ENCODE results near the gene NUP133.

Gene NUP133

GRCh38 chr1:229406798-229407197 lies 101.3 kb downstream of the NUP133 start:
- peaks cover 13% of the 10 kb centered on the region for H3K4me1 ChIP-seq (ENCODE audit: control insufficient read depth, insufficient read depth, low read length)
- ChIA-PET CTCF (interaction anchor here (0.6 to 1.2 kb wide), 4 partner anchors 9 to 148 kb away, joined by 3 read pairs; no protein-coding TSS in a partner anchor), POLR2A (no interaction called here)
- no peak for TF ChIP-seq ZNF324 (tag by site-specific recombination; IDR thresholded peaks at IDR 0.05)
- no peak for TF ChIP-seq ELK4 (IDR thresholded peaks at IDR 0.05; ENCODE audit: borderline replicate concordance, low read depth, low read length)
- no peak for TF ChIP-seq HOXA7 (CRISPR knock-in tag; IDR thresholded peaks at IDR 0.05; ENCODE audit: borderline replicate concordance)
- no peak for TF ChIP-seq SETDB1 (IDR thresholded peaks at IDR 0.05; ENCODE audit: insufficient read length, low read length)
- TF ChIP-seq SP2 (tag by site-specific recombination; IDR thresholded peaks at IDR 0.05): no peak
- TF ChIP-seq ZNF19 (tag by site-specific recombination; IDR thresholded peaks at IDR 0.05; ENCODE audit: low read depth): no peak
- no peak for TF ChIP-seq YY1 (tag by site-specific recombination; IDR thresholded peaks at IDR 0.05)
- TF ChIP-seq MZF1 (tag by site-specific recombination; IDR thresholded peaks at IDR 0.05; ENCODE audit: borderline replicate concordance): no peak
- no peak for TF ChIP-seq ZNF416 (tag by site-specific recombination; IDR thresholded peaks at IDR 0.05)
- TF ChIP-seq KLF10 (tag by site-specific recombination; IDR thresholded peaks at IDR 0.05): no peak
- no peak for TF ChIP-seq ZBTB48 (tag by site-specific recombination; IDR thresholded peaks at IDR 0.05)
- TF ChIP-seq ZIC2 (tag by site-specific recombination; IDR thresholded peaks at IDR 0.05): no peak
- TF ChIP-seq ZNF132 (tag by site-specific recombination; IDR thresholded peaks at IDR 0.05; ENCODE audit: borderline replicate concordance): no peak
- TF ChIP-seq ZNF449 (tag by site-specific recombination; IDR thresholded peaks at IDR 0.05): no peak; the same call in 1 of the 2 replicates
- TF ChIP-seq ZNF391 (tag by site-specific recombination; IDR thresholded peaks at IDR 0.05; ENCODE audit: borderline replicate concordance, low read depth): no peak
- TF ChIP-seq GLI2 (tag by site-specific recombination; IDR thresholded peaks at IDR 0.05; ENCODE audit: borderline replicate concordance, low read depth): no peak
- no peak for TF ChIP-seq ZNF529 (tag by site-specific recombination; IDR thresholded peaks at IDR 0.05; ENCODE audit: insufficient replicate concordance)
- TF ChIP-seq ZNF423 (tag by site-specific recombination; IDR thresholded peaks at IDR 0.05): no peak
- no peak for TF ChIP-seq ZFP69B (tag by site-specific recombination; IDR thresholded peaks at IDR 0.05)
- H3K4me3 ChIP-seq (ENCODE audit: low read depth, low read length): no peak overlapping the region
- H3K9me3 ChIP-seq (ENCODE audit: control insufficient read depth, insufficient read depth, low read depth, low read length): no peaks in the 10 kb centered on the region
- H3K36me3 ChIP-seq (ENCODE audit: control insufficient read depth in 2 of 2, insufficient read depth in 1 of 2, low read length in 2 of 2): no peaks in the 10 kb centered on the region
- H3K27ac ChIP-seq (ENCODE audit: extremely low read depth, low read depth, low read length): no peak overlapping the region

GRCh38 chr1:229403573-229403972 lies 104.6 kb downstream of the NUP133 start:
- Histone ChIP-seq H3K4me1 (ENCODE audit: control insufficient read depth, insufficient read depth, low read length) (no peaks in the 10 kb centered on the region), H3K27ac (ENCODE audit: extremely low read depth, low read depth, low read length) (no peak overlapping the region), H3K4me3 (ENCODE audit: low read depth, low read length) (no peak overlapping the region), H3K36me3 (ENCODE audit: control insufficient read depth in 2 of 2, insufficient read depth in 1 of 2, low read length in 2 of 2) (no peaks in the 10 kb centered on the region), H3K9me3 (ENCODE audit: control insufficient read depth, insufficient read depth, low read depth, low read length) (no peaks in the 10 kb centered on the region)
- ChIA-PET POLR2A (interaction anchor here (0.7 to 0.8 kb wide), 2 partner anchors 105 to 144 kb away, joined by 3 to 5 read pairs; partner anchors contain the start of gene NUP133), CTCF (interaction anchor here (1.1 kb wide), 1 partner anchor 8 kb away, joined by 3 read pairs; no protein-coding TSS in a partner anchor)
- no peak for TF ChIP-seq MYNN (tag by site-specific recombination; IDR thresholded peaks at IDR 0.05; ENCODE audit: borderline replicate concordance)
- TF ChIP-seq ZNF223 (tag by site-specific recombination; IDR thresholded peaks at IDR 0.05): no peak
- no peak for TF ChIP-seq ZBTB26 (tag by site-specific recombination; optimal IDR thresholded peaks at IDR 0.05)
- TF ChIP-seq CTCF (tag by site-specific recombination; IDR thresholded peaks at IDR 0.05): no peak
- TF ChIP-seq OVOL3 (tag by site-specific recombination; IDR thresholded peaks at IDR 0.05): no peak
- TF ChIP-seq ZNF148 (tag by site-specific recombination; IDR thresholded peaks at IDR 0.05; ENCODE audit: borderline replicate concordance): no peak
- TF ChIP-seq ZNF558 (tag by site-specific recombination; IDR thresholded peaks at IDR 0.05): no peak
- TF ChIP-seq ZNF157 (tag by site-specific recombination; IDR thresholded peaks at IDR 0.05): no peak
- no peak for TF ChIP-seq YY1 (tag by site-specific recombination; IDR thresholded peaks at IDR 0.05)
